SU-DHL-6 (cell line): ENCODE measurements around the gene TRPM7.

Experiments used
- CTCF ChIP-seq: fragments of 200-600 bp; sonication (generic); IDR thresholded peaks from one replicate; pipeline ENCODE4 v1.5.1; 2017; ENCODE audit warnings: antibody characterized with exemption, mild to moderate bottlenecking, low read length, moderate library complexity; ENCODE audit not compliant: insufficient read depth, poor library complexity, severe bottlenecking
- EZH2phosphoT487 ChIP-seq: fragments of 200-600 bp; sonication (generic), shearing (Covaris generic); conservative IDR thresholded peaks from 2 replicates; pipeline ENCODE4 v1.6.1; 2018; ENCODE audit warnings: mild to moderate bottlenecking, antibody characterized with exemption, low read length, moderate library complexity, mixed read lengths

- TF ChIP-seq CTCF: no peak
- no peak for TF ChIP-seq EZH2phosphoT487
Observed at GRCh38 chr15:50718700-50719125, 32.1 kb upstream of the TRPM7 start.
